Right kidney (tissue), 1 donor: ENCODE results near the gene ZNF582.
"Not testable (repeated sequence)": the region's sequence is repeated elsewhere in the genome, so short reads cannot be mapped to it uniquely, and the experiment has no call there.

Experiments
- DNase-seq: peaks from one replicate; pipeline ENCODE4 v3.0.0-alpha.2; 2016

Gene ZNF582

GRCh38 chr19:56355517-56355916, 37.8 kb downstream of the ZNF582 start:
- no peak for DNase-seq

GRCh38 chr19:56351208-56351607, 42.1 kb downstream of the ZNF582 start:
- no peak for DNase-seq

- no peak for DNase-seq
Measured at GRCh38 chr19:56350416-56351045, 42.8 kb downstream of the ZNF582 start.

- no peak for DNase-seq
Measured at GRCh38 chr19:56348289-56348877, 45.0 kb downstream of the ZNF582 start.

- no peak for DNase-seq
Measured at GRCh38 chr19:56347163-56347778, 46.1 kb downstream of the ZNF582 start.

- DNase-seq: no peak
Measured at GRCh38 chr19:56341948-56342347, 51.4 kb downstream of the ZNF582 start.

GRCh38 chr19:56339031-56339430, 54.3 kb downstream of the ZNF582 start:
- not testable (repeated sequence) for DNase-seq

GRCh38 chr19:56337077-56337476, 56.3 kb downstream of the ZNF582 start:
- not testable (repeated sequence) for DNase-seq

- DNase-seq: not testable (repeated sequence)
Measured at GRCh38 chr19:56335371-56335770, 58.0 kb downstream of the ZNF582 start.

GRCh38 chr19:56333506-56333905, 59.8 kb downstream of the ZNF582 start:
- DNase-seq: no peak
